ENCODE measurements around the gene CD248.

CD248 gene

DNA sequence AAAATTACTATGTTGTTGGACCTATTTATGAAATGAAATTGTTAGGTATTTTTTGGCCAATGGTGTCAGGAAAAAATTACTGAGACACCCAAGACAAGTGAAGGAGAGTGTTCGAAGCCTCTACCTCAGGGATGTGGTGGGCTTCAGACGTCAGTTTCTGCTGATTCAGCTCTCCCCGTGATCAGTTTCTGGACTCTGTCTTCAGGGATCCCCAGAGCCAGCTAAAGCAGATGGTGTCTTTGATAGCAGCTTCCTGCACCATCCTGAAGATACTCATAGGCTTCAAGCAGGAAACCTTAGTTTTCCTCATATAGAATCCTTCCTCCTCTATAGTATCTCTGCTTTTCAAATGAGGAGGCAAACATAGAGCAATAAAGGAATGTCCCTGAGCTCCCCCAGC lies 7.4 kb downstream of the CD248 start:
- DNase-seq (ENCODE audit: insufficient read length, low spot score), result no peak

DNA sequence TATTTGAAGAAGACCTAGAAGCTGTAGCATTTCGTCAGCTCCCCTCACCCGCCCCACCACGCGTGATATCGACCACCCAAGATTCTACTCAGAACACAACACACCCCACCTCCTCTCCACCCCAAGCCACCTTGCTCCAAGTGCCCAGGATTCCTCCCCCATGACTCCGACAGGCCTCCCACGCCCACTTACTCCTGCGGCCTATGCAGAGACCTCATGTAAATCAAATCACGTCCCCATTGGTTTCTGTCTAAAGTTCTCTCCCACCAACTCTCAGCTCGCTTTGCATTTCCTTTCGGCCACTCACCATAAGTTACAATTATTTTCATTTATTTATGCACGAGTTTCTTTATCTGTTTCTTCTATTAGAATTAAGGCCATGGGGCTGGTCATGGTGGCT lies 14.2 kb downstream of the CD248 start:
- DNase-seq (ENCODE audit: insufficient read length, low spot score) (no peak), FAIRE-seq (no peak)
- TF ChIP-seq, protein P1, sequence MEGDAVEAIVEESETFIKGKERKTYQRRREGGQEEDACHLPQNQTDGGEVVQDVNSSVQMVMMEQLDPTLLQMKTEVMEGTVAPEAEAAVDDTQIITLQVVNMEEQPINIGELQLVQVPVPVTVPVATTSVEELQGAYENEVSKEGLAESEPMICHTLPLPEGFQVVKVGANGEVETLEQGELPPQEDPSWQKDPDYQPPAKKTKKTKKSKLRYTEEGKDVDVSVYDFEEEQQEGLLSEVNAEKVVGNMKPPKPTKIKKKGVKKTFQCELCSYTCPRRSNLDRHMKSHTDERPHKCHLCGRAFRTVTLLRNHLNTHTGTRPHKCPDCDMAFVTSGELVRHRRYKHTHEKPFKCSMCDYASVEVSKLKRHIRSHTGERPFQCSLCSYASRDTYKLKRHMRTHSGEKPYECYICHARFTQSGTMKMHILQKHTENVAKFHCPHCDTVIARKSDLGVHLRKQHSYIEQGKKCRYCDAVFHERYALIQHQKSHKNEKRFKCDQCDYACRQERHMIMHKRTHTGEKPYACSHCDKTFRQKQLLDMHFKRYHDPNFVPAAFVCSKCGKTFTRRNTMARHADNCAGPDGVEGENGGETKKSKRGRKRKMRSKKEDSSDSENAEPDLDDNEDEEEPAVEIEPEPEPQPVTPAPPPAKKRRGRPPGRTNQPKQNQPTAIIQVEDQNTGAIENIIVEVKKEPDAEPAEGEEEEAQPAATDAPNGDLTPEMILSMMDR (IDR thresholded peaks at IDR 0.05; ENCODE audit: insufficient read depth, missing control alignments), result no peak

More for the DNA sequence above, 7.4 kb downstream of the CD248 start:
- FAIRE-seq, result no peak
- TF ChIP-seq, protein P1 (IDR thresholded peaks at IDR 0.05; ENCODE audit: insufficient read depth, missing control alignments), result no peak

DNA sequence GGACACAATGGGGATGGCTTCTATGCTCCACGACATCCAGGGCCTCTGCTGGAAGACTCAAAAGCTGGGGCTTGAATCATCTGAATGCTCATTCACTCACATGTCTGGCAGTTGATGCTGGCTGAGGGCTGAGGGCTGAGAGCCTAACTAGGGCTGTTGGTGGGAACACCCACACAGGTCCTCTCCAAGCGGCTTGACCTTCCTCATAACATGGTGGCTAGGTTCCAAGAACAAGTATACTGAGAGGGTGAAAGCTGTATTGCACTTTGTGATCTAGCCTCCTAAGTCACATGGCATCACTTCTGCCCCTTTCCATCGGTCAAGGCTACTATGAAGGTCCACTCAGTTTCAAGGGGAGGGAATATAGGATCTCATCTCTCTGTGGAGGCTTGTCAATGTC lies 17.7 kb downstream of the CD248 start:
- DNase-seq (ENCODE audit: insufficient read length, low spot score) (no peak), FAIRE-seq (no peak)
- TF ChIP-seq, protein P1 (IDR thresholded peaks at IDR 0.05; ENCODE audit: insufficient read depth, missing control alignments), result no peak

DNA sequence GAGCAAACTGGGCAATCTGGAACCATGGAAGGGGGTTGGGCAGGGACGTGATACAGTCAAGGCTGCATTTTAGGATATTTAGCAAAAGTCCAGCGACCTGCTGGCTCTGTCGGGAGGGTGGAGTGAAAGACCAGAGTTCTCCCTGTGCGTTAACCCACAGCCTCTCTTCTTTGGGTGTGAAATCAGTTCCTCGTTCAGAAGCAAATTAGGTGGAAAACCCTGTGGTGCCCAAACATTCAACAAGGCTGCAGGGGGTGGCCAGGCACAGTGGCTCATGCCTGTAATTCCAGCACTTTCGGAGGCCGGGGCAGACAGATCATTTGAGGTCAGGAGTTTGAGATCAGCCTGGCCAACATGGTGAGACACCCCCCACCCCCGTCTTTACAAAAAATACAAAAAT lies 19.2 kb downstream of the CD248 start:
- no peak for FAIRE-seq
- no peak for DNase-seq (ENCODE audit: insufficient read length, low spot score)

DNA sequence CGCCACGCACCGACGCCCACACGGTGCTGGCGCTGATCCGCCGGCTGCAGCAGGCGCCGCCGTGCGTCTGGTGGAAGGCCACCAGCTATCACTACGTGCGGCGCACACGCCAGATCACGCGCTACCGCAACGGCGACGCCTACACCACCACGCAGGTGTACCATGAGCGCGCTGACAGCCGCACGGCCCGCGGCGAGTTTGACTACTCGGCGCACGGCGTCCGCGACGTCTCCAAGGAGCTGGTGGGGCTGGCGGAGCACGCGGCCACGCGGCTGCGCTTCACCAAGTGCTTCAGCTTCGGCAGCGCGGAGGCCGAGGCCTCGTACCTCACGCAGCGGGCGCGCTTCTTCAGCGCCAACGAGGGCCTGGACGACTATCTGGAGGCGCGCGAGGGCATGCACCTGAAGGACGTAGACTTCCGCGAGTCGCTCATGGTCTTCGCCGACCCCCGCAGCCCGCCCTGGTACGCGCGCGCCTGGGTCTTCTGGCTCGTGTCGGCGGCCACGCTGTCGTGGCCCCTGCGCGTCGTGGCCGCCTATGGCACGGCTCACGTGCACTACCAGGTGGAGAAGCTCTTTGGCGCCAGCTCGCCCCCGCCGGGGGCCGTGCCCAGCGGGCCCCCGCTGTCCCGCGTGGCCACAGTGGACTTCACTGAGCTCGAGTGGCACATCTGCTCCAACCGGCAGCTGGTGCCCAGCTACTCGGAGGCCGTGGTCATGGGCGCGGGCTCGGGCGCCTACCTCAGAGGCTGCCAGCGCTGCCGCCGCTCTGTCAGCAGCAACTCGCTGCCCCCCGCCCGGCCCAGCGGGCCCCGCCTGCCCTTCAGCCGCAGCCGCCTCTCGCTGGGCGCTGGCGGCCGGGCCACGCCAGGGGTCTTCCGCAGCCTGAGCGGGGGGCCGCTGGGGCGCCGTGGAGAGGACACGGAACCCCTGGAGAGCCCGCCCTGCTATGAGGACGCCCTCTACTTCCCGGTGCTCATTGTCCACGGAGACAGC lies 21.9 kb downstream of the CD248 start:
- FAIRE-seq, result no peak
- TF ChIP-seq, protein P1 (IDR thresholded peaks at IDR 0.05; ENCODE audit: insufficient read depth, missing control alignments), result no peak
- no peak for DNase-seq (ENCODE audit: insufficient read length, low spot score)

More for the DNA sequence above, 19.2 kb downstream of the CD248 start:
- TF ChIP-seq, protein P1 (IDR thresholded peaks at IDR 0.05; ENCODE audit: insufficient read depth, missing control alignments), result no peak

DNA sequence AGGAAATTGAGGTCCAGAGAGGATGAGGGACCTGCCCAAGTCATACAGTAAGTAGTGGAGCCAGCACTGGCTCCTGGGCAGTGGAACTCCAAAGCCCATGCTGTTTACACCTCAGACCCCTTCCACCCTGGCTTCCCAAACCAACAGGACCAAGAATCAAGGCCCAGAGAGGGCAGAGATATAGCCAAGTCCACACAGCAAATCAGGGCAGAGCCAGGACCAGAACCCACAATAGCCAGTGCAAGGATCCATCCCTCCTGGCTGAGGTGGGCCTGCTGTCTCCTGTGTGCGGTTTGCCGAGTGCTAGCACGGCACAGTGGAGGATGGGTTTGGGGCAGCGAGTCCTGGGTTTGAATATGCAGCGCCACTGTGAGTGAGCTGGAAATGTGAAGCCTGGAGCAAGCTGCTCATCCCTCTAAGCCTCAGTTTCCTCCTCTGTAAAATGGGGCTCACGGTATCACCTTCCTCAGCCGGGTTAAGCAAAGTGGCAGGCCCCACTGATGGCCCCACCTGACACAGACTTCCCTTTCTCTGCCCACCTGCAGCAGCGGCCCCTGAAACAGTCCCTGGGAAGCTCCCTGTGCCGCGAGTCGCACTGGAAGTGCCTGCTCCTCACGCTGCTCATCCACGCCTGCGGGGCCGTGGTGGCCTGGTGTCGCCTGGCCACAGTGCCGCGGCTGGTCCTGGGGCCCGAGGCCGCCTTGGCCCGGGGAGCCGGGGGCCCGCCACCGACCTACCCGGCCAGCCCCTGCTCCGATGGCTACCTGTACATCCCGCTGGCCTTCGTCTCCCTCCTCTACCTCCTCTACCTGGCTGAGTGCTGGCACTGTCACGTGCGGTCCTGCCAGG lies 22.8 kb downstream of the CD248 start:
- TF ChIP-seq, protein P1 (IDR thresholded peaks at IDR 0.05; ENCODE audit: insufficient read depth, missing control alignments), result no peak
- DNase-seq (ENCODE audit: insufficient read length, low spot score) (no peak), FAIRE-seq (no peak)

Data from D721Med (cell line).